NOMO-1 treated with dmso at 0.1 percent for 144 hours (cell line): ENCODE results near the gene DPYSL3.
A peak's percentile ranks its signal among the peaks of the same experiment; 100 is the strongest.

Experiments
- DNase-seq: peaks from one replicate; lab custom pipeline; 2025; ENCODE audit not compliant: unreplicated experiment; lab: John Stamatoyannopoulos, UW

Gene DPYSL3

GRCh38 chr5:147515269-147515668 lies 5.4 kb upstream of the DPYSL3 start:
- no peak for DNase-seq

- DNase-seq, result no peak
Observed at GRCh38 chr5:147512659-147513379, 3.0 kb upstream of the DPYSL3 start.

- DNase-seq, result no peak
Observed at GRCh38 chr5:147510885-147511284, 1.0 kb upstream of the DPYSL3 start.

- DNase-seq, result no peak
Observed at GRCh38 chr5:147509041-147509709, 693 bp downstream of the DPYSL3 start.

- DNase-seq, result no peak
Observed at GRCh38 chr5:147508711-147509040, 1.2 kb downstream of the DPYSL3 start.

GRCh38 chr5:147507480-147508126 lies 2.3 kb downstream of the DPYSL3 start:
- no peak for DNase-seq

- DNase-seq, result no peak
Observed at GRCh38 chr5:147504535-147504934, 5.3 kb downstream of the DPYSL3 start.

- no peak for DNase-seq
Observed at GRCh38 chr5:147504011-147504410, 5.9 kb downstream of the DPYSL3 start.

- DNase-seq, result no peak
Observed at GRCh38 chr5:147490989-147491388, 18.9 kb downstream of the DPYSL3 start.

- DNase-seq, result no peak
Observed at GRCh38 chr5:147487031-147487750, 22.7 kb downstream of the DPYSL3 start.

- DNase-seq, result no peak
Observed at GRCh38 chr5:147485814-147486213, 24.1 kb downstream of the DPYSL3 start.

- no peak for DNase-seq
Observed at GRCh38 chr5:147485046-147485445, 24.8 kb downstream of the DPYSL3 start.

- DNase-seq, result no peak
Observed at GRCh38 chr5:147484708-147485020, 25.2 kb downstream of the DPYSL3 start.

- no peak for DNase-seq
Observed at GRCh38 chr5:147483961-147484707, 25.7 kb downstream of the DPYSL3 start.

- no peak for DNase-seq
Observed at GRCh38 chr5:147483188-147483790, 26.6 kb downstream of the DPYSL3 start.

GRCh38 chr5:147482706-147483180 lies 27.1 kb downstream of the DPYSL3 start:
- DNase-seq, result no peak

GRCh38 chr5:147481874-147482705 lies 27.8 kb downstream of the DPYSL3 start:
- DNase-seq, result peak; percentile 58

GRCh38 chr5:147481376-147481775 lies 28.5 kb downstream of the DPYSL3 start:
- DNase-seq, result no peak

GRCh38 chr5:147479949-147480348 lies 29.9 kb downstream of the DPYSL3 start:
- DNase-seq, result no peak

- peak; percentile 35 for DNase-seq
Observed at GRCh38 chr5:147479444-147479843, 30.4 kb downstream of the DPYSL3 start.
